ENCODE results near the gene C1orf21.

Gene C1orf21

DNA sequence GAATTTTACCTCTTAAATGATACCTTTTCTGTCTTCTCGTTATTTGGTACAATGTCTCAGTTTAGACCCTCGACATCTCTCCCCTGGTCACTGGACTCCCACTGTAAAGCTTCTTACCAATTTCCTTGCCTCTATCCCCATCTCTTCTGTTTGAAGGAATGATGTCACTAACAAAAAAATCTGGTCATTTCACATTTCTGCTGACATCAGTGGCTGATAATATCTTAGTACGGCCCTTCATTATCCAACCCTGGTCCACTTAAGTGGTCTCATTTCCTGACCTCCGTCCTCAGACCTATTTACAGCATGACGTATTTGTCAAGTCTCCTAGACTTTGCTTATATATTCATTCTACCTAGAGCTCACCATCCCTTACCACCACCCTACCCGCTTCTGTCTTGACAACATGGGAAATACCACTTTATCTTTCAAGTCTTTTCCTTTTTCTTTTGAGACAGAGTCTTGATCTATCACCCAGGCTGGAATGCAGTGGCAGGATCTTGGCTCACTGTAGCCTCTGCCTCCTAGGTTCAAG, 60.9 kb downstream of the C1orf21 start:
- DNase-seq (ENCODE audit: low read depth) = no peak

DNA sequence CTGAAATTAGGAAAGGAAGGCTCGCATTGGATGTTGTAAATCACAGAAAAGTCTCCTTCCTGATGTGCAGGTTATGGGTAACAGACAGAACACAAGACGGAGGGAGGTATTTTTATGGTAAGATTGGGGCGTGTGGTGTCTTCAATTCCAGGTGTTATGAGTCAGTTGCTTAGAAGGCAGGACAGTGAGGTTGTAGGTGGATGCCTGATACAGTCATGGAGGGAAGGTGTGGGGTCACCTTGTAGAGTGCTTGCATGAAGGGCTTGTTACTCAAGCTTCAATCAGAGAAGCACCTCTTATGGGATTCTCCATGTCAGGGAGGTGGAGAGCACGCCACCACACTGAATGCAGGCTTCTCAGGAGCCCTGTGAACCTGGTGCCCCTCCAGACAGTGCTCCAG, 63.1 kb downstream of the C1orf21 start:
- no peak for DNase-seq (ENCODE audit: low read depth)

DNA sequence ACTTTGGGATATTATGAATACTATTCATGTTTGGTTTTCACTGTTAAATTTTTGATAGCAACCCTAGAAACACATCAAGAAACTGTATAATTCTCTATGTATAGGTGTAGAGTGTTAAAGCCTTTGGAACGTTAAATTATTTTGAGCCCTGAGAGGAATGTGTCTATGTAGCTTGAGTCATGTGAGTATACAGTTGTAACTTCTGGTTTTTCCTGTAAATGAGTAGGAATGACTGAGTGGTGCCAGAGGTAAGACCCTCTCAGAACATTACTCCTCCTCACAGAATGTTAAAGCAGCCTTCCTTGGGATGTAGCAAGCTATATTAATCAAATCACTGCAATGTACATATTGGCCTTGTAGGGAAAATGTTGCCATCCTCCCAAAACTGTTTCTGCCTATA, 69.0 kb downstream of the C1orf21 start:
- DNase-seq (ENCODE audit: low read depth) = no peak

DNA sequence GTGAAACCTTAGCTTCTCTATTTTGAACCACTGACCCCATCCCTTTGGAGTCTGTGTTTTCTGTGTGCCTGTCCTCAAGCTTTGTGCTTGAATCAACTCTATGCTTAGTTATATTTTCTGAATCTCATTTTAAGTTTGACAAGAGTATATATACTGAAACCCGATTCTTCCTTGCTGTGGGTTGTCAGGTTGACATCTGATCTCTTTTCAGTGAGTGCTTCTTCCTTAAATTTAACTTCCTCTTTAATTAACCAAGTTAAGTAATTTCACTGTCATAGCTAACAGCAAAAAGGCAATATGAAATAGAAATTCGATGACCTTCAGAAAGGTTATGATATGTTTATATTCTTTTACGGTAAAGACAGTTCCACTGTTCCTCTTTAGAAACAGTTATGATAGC, 69.4 kb downstream of the C1orf21 start:
- DNase-seq (ENCODE audit: low read depth) = no peak

DNA sequence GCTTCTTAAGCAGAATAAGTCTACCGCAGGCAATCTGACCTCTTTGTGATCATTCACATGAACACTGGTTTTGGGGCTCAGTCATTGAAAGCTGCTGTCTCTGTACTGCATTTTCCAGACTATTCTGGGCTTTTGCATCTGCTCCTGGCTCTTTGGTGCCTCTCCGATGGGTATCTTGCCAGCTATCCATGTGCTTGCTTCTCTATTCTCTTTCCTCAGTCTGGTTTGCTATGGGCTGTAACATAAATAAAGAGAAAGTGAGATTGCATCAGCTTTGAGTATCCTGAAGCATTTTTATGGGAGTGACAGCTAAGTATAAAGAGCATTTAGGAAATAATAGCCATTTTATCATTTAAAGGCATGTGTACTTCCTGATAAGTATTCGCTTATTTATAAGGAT, 70.7 kb downstream of the C1orf21 start:
- DNase-seq (ENCODE audit: low read depth) = no peak

DNA sequence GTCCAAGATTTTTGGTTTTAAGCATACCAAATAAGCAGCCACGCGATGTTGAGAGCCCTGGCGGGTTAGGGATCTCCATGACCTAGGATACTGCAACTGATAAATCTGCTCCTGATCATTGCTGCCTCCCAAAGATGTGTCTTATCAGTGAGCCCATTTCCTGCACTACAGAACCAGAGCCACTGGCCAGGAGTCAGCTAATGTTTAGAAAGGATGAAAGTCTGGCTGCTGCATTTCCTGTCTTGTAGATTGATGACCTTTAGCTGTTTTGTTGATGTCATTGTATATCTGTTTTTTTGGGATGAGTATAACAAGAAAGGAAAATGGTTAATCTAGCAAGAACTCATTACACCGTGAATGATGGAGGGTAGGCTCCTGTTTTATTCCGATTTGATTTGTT, 74.5 kb downstream of the C1orf21 start:
- DNase-seq (ENCODE audit: low read depth) = no peak

DNA sequence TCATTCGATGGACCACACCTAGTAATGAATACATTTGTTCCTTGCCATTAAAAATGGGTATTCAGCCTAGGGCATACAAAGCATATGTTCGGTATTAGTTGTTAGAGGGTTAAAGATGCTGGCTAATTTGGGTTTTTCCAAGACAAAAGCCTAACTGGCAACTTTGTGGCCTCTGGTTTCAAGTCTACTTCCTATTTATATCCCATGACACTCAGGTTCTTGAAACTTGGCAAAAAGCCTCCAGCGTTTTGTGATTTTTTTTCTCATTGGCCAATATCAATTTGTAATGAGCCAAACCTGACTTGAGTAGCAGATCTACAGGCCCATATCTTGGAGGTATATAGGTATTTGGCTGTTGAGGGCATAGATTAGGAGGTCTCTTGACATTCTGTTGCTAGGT, 75.3 kb downstream of the C1orf21 start:
- no peak for DNase-seq (ENCODE audit: low read depth)

DNA sequence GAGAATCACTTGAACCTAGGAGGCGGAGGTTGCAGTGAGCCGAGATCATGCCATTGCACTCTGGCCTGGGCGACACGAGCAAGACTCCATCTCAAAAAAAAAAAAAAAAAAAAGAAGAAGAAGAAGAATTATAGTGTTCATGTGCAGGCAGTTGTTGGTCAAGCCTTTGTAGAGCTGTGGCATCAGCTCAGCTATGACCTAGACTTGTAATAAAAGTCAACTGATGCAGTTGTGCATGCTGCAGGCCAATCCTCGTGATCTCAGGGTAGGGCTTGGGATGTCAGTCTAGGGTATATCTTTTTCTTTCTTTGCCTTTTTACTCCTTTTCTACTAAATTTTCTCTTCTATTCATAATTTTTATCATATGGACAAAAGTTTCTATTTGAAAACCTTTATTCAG, 76.2 kb downstream of the C1orf21 start:
- no peak for DNase-seq (ENCODE audit: low read depth)

DNA sequence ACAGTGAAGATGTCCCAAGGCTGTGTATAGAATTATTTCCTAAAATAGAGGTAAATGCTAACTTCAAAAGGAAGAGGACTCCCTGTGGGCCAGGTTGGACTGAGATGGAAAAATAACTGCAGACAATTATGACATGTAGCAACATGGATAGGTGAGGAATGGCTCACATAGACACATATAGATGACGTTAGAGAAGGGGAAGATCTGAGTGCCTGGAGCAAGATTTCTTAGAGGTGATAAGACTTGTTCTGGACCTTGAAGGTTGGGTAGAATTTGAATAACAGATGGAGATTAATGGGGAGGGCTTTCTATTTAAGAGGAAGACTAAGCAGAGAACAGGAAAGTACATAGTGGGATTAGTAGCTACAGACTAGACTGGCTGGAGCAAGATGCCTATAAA, 76.9 kb downstream of the C1orf21 start:
- DNase-seq (ENCODE audit: low read depth) = no peak

DNA sequence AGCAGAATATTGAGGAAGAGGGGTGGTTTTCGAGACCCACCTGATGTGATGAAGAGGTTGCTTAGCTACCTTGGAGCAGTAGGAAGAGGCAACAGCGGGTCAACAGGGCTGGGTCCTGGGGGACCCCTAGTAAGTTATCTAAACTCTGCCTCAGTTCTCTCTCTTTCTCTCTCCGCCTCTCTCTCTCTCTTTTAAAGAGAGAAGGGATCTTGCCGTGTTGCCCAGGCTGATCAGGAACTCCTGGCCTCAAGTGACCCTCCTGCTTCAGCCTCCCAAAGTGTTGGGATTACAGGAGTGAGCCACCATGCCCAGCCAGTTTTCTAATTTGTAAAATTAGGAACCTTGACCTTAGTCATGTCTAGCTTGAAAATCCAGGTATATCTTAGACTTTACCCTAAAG, 77.9 kb downstream of the C1orf21 start:
- DNase-seq (ENCODE audit: low read depth) = no peak

DNA sequence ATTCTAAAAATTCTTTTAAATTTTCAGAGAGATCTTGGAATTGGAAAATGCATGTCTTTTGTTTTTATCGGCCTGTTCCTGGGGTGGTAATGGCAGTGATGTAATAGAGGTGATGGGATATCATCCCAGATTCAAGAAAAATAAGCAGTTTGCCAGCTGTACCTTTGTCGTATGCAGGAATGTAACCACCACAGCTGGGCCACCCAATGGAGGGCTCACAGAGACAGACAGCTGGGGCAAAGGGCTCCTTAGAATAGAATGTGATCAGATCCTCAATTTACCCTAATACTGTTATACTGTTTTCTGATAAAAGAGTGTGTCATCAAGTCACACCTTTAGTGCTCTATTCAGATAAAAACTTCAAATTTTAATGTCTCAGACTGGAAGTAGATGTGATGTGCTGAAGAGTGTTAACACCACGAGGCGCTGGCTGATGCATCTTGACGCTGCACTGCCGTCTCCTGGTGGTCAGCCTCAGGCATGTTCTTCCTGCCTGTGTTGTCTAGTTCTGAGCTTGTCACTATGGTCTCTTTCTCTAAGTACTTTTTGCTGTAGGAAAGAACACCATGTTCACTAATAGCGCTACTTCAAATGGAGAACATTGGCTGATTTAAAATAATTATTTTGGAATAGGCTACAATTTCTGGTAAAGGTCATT, 78.8 kb downstream of the C1orf21 start:
- DNase-seq (ENCODE audit: low read depth) = no peak

DNA sequence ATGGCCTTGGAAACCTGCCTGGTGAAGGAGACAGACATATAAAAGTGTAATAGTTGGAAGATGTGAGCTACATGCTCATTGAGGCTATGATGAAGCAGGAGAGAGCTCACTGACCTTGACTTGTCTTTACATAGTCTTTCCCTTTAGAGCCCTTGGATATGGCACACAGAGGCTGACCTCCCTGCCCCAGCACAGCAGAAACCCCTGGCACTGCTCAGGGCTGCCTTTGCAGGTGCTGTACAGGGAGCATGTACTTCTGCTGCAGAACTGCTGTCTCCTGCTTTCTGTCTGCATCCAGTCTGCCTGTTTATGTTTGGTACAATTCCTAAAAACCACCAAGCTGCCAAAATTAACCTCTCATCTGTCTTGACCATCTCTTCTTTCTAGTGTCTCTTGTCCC, 80.5 kb downstream of the C1orf21 start:
- no peak for DNase-seq (ENCODE audit: low read depth)

DNA sequence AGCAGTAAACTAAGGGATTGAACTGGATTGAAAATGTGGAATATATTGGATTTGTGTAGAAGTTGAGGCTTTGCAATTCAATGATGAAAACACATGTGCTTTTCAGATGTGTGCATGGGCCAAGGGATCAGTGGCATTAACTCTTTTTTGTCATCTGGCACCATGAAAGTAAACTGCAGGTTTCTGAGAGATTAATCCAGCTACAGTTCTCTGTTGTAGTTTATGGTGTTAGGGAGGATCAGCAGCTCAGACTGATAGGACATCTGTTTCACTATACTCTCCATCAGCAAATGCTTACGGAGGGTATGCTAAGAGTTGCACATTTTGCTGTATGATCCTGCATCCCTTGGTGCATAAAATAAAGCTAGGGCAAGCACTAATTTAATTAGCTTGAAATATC, 82.6 kb downstream of the C1orf21 start:
- no peak for DNase-seq (ENCODE audit: low read depth)

DNA sequence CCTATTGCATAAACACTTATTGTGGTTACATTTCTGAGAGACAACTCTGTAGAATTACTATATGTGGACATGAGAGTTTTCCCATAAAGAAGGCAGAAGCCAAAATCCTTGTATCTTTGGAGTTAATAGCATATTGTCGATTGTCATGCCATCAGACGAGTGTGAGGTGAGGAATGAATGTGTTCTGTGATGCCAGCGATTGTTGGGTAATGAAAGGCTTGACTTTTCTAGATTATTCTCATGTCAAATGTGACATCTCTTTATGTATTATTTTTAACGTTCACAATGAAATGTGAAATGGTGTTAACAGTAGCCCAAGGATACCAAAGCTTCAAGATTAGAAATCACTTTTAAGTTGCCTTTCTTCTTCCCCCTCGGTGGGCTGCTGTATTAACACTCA, 84.9 kb downstream of the C1orf21 start:
- DNase-seq (ENCODE audit: low read depth) = no peak

DNA sequence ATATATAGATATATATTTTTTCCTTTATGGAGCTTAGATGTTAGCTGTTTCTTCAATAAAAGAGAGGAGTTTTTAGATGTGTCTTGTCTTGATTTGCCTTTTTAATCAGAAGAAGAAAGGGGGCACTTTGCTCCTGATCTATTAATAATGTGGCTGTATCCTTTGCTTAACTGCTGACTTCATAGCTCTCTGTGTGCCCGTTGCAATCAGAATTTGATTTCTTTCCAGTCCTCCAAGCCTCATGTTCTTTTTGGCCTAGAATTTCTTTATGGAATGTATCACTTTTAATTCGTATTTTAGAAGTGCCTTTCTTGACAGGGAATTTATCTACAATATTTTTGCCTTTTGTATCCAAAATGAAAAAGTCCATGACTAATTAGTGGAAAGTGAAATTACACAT, 85.3 kb downstream of the C1orf21 start:
- DNase-seq (ENCODE audit: low read depth) = no peak

DNA sequence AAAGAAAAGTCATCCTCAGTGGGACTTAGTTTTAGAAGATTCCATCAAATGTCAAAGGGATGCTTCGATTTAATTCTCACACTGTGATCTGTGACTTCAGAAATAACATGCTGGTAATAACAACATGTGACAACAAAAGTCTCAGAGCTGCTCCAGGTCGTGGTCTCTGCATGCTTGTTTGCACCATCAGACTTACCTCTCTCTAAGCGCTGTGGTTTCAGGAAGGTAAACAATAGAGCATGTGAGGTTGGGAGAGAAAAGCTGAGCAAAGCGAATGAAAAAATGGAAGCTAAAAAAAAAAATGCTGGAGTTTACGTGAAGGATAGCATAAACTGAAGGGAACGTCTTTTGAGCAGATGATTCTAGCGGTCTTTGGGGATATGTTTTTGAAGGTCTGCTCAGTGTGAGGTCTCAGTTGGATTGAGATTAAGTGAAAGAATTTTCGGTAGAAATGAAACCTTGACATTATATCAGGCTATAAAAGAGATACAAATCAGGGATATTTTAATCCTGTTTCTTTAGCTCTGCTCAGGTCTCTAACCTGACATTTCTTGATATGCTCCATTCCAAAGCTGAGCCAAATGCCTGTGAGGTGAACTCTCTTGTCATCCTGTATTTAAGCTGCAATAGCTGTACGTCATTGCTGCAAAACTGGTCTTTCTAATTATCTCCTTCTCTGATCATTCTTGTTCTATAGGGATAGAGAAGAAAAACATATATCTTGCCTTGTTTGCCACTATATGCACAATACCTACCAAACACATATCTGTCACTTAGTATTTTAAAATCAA, 86.5 kb downstream of the C1orf21 start:
- DNase-seq (ENCODE audit: low read depth) = no peak

DNA sequence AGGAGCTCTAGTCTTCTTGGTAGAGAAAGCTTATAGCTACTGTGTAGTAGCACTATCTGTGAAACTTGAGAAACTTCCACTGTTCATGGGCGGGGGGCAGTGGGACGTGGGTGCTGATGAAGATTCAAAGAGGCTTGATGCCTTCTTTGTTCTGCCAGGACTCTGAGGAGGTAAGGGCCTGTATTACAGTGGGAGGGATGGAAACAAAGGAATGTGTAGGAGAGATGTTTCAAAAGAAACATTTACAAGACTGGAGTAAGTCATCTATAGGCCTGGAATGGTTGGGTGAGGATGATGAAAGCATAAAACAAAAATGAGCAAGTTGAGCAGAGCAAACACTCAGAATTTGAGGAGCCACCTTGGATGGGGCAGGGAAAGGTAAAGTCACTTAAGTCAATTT, 89.4 kb downstream of the C1orf21 start:
- no peak for DNase-seq (ENCODE audit: low read depth)

DNA sequence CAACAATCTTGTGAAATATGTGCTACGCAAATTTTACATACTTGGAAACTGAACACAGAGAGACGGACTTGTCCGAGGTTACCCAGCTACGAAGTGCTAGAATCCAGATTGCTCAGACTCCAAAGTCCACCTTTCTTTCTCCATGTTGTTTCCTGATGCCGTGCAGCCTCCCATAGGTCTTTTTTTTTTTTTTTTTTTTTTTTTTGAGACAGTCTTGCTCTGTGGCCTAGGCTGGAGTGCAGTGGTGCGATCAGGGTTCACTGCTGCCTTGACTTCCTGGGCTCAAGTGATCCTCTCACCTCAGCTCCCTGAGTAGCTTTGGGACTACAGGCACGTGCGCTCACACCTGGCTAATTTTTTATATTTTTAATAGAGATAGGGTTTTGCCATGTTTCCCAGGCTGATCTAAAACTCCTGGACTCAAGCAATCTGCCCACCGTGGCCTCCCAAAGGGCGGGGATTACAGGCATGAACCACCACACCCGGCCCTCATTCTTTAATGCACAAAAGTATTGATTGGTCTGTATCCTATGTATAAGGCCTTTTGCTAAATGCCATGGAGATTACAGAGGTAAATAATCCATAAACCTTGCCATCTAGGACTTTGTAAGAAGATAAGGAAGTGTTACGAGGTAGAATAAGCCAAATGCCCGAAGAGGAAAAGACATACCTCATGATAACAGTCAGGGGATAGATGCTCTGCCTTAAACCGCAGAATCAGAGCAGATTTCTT, 92.8 kb downstream of the C1orf21 start:
- DNase-seq (ENCODE audit: low read depth) = no peak

DNA sequence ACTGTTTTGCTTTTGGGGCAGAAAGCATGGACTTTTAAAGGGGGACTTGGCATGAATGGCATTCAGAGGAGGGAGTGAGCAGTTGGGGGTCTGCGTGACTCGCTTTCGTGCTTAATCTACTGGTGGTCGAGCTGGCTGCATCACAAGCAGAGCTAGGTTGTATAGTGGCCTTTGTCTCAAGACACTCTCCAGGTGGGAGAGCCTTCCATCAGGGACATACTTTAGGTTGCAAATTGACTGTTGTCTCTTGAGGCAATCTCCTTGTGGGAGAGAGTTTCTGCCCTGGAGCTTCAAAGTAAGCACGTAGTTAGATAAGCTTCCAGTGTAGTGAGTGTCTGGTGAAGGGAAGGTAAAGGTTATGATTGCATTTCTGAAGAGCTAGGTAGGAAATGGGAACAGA, 93.9 kb downstream of the C1orf21 start:
- no peak for DNase-seq (ENCODE audit: low read depth)

DNA sequence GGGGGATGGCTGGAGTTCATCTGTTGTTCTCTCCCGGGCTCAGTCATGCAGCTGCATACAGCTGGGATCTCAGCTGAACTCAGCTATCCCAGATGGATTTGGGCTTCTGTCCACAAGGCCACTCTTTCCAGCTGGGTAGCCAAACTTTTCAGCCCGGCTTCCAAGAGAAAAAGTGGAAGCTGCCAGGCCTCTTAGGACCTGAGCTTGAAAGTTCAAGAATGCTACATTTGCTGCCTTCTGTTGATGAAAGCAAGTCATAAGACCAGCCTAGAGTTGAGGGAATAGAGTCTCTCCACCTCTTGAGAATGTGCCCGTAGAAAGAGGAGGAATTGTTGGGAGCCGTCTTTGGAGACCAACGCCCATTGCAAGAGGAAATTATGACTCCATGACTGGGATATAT, 95.3 kb downstream of the C1orf21 start:
- no peak for DNase-seq (ENCODE audit: low read depth)

DNA sequence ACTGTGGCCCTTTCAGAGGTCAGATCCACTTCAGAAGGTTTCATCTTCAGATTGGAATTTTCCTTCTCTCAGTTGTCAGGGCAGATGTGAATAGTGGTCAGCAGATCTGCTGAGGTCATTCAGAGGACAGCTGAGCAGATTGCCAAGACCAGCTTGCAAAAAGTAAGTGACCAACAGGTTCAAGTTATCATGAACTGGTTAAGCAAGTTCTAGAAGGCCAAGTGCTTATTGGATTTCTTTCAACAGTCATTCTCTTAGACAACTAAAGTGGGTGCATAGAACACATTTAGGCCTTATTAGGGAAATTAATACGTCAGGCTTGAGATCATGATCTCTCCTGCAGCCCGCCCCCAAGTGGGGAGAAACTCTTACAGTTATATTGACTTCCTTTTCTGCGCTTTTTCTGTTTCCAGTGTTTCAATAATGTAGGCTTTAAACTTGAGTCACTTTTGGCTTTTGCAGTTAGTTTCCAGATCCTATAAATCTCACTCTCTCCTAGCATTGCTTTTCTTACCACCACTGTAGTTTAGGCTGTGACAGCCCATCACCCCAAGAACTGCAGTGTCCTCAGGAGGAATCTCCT, 96.4 kb downstream of the C1orf21 start:
- no peak for DNase-seq (ENCODE audit: low read depth)

Measured in activated T-cell treated with anti-CD3 and anti-CD28 coated beads for 24 hours (primary cell).